GM23338 (cell line): ENCODE results near the gene SHPK. TPM values are rescaled to one million over a fixed set of nuclear protein-coding genes. Genes with fewer than 3 reads are reported as not detected.

Source experiments
- CTCF ChIP-seq, 2 experiments: fragments of 200-600 bp in 1 of 2; sonication (generic) in 1 of 2; conservative IDR thresholded peaks; 2 replicates each; pipeline versions ENCODE4 v1.5.1 to v1.6.1; 2016 to 2017; ENCODE audit warnings: antibody characterized with exemption in 2 of 2, low read depth in 2 of 2, mild to moderate bottlenecking in 2 of 2, moderate library complexity in 1 of 2
- ETS1 ChIP-seq: IDR thresholded peaks from 2 replicates; pipeline ENCODE4 v1.6.1; 2016; ENCODE audit warnings: antibody characterized with exemption
- EZH2 ChIP-seq: fragments of 200-600 bp; sonication (generic); IDR thresholded peaks from one replicate; pipeline ENCODE4 v1.8.0; 2017; ENCODE audit warnings: antibody characterized with exemption, mild to moderate bottlenecking, low read depth; ENCODE audit not compliant: unreplicated experiment
- JUNB ChIP-seq: IDR thresholded peaks from one replicate; pipeline ENCODE4 v1.6.1; 2016; ENCODE audit warnings: antibody characterized with exemption; ENCODE audit not compliant: unreplicated experiment
- NANOG ChIP-seq: IDR thresholded peaks from 2 replicates; pipeline ENCODE4 v1.6.1; 2016; ENCODE audit warnings: antibody characterized with exemption, borderline replicate concordance
- POLR2AphosphoS5 ChIP-seq: IDR thresholded peaks from 2 replicates; pipeline ENCODE4 v1.6.1; 2016; ENCODE audit warnings: antibody characterized with exemption, low read depth
- ZNF114 ChIP-seq: fragments of 250-450 bp; sonication (Bioruptor Pico); IDR thresholded peaks from 2 replicates; pipeline ENCODE4 v1.5.0; 2020; ENCODE audit warnings: mild to moderate bottlenecking, moderate library complexity
- ZNF462 ChIP-seq: fragments of 250-450 bp; sonication (Bioruptor Pico); IDR thresholded peaks from 2 replicates; pipeline ENCODE4 v1.5.0; 2020; ENCODE audit warnings: mild to moderate bottlenecking, moderate library complexity
- polyA plus RNA-seq: library from polyadenylated mRNA; unstranded; fragments of >200 nt; fragmentation: Nextera tagmentation; extraction: Ambion mirVana; gene quantifications from 2 replicates; pipeline ENCODE4 v1.2.1, GENCODE V29; 2016
- total RNA-seq: library from RNA; depleted of rRNA; stranded (reverse); fragments of >200 nt; shearing (Covaris generic); gene quantifications from 2 replicates; pipeline ENCODE4 v1.2.3, GENCODE V29; 2014

Gene SHPK
- total and polyA plus RNA-seq, 2 experiments from 2014 or later, result 11.5 to 34.3 TPM

- TF ChIP-seq ZNF462 (CRISPR knock-in tag) (no peak), EZH2 (no peak), ETS1 (no peak), POLR2AphosphoS5 (no peak), NANOG (no peak), JUNB (no peak), ZNF114 (no peak), CTCF (conservative IDR thresholded peaks at IDR 0.05; ENCODE audit: low read depth in 2 of 2) (no peak)
Observed at GRCh38 chr17:3665834-3666233, 29.8 kb upstream of the SHPK start (continued).
